GM11168 (cell line): Measurements from ENCODE around the gene AP2A2.
"Not testable (repeated sequence)": the region's sequence is repeated elsewhere in the genome, so short reads cannot be mapped to it uniquely, and the experiment has no call there.

ENCODE experiments used
- in situ Hi-C: fragments of 300-500 bp; cut with MboI; formaldehyde crosslinking; loops from one replicate; pipeline ENCODE4 v1.12.0; 2022; ENCODE audit warnings: low sequenced_read_pairs; ENCODE audit not compliant: unreplicated experiment

AP2A2 gene

DNA sequence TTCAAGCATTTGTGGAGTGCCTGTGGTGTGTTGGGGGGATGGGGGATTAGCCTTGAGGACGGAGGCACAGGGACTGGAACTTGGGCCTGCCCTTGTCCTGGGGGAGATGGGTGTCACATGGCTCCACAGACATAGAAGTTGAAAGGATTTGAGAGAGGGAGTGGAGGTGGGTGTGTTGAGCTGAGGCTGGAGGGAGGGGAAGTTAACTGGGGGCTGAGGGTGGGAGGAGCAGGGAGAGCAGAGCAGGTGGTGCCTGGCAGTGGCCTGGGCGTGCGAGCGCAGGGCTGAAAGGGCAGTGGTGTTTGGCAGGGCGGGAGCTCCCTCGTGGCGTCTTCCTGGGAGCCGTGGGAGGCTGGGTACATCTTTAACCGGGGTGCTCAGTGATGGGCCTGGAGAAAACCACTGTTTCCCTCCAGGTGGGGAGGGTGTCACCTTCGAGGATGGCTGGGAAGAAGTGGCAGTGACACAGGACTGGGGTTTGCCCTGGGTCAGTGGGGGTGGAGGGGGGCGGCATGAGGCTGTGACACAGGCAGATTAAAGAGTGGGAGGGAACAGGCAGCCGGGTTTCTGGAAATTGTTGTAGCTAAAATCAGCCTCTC is 45.5 kb downstream of the AP2A2 start:
- in situ Hi-C loops = no loop called here

DNA sequence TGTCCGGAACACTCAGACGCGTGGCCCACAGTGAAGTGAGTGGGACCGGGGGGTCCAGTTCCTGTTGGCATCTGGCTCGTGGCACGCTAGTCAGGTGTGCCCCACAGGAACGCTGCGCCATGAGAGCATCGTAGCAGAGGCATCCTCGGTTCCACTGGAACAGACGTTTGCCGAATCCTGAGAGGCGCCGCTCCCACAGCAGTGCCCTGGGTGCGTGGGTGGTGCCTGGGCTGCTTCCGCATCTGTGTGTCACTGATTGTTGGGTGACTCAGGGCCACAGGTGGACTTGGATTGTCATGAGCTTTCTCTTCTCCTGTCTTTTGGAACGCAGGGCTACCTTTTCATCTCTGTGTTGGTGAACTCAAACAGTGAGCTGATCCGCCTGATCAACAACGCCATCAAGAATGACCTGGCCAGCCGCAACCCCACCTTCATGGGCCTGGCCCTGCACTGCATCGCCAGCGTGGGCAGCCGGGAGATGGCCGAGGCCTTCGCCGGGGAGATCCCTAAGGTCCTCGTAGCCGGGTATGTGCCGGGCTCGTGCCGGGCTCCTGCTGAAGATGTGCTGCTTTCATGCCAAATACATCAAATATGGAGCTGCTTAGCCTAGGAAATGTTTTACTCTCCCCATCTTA is 46.2 kb downstream of the AP2A2 start:
- in situ Hi-C loops = no loop called here

DNA sequence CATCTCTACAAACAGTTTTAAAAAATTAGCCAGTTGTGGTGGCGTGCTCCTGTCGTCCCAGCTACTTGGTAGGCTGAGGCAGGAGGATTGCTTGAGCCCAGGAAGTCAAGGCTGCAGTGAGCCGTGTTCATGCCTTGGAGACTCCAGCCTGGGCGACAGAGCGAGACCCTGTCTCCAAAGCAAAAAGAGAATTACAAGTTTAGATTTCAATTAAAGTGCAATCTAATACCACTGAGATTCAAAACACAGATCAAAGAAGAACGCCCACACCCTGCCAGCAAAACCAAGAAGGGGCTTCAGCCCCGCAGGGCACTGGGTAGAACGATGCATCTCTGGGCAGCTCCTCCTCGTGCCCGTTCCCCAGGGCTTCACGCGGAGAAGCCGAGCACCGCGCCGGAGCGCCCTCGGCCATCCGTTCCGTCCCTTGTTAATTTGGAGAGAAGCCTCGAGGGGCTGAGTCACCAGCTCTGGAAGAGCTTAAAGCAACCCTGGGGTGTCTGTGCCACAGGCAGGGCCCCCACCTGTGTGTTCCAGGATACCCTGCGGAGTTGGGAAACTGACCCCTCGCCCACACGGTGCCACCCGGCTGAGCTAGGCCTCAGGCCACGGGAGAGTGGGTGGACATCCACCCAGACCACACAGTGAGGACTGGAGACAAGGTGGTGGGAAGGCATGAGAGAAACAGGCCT is 47.0 kb downstream of the AP2A2 start:
- in situ Hi-C loops = no loop called here

GRCh38 chr11:973237-973636 is 47.6 kb downstream of the AP2A2 start:
- in situ Hi-C loops = no loop called here

DNA sequence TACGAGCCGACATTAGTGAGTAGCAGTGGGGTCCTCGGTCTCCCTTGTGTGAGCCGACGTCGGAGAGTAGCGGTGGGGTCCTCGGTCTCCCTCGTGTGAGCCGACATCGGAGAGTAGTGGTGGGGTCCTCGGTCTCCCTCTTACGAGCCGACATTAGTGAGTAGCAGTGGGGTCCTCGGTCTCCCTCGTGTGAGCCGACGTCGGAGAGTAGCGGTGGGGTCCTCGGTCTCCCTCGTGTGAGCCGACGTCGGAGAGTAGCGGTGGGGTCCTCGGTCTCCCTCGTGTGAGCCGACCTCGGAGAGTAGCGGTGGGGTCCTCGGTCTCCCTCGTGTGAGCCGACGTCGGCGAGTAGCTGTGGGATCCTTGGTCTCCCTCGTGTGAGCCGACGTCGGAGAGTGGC is 49.7 kb downstream of the AP2A2 start:
- in situ Hi-C loops = not testable (repeated sequence)

DNA sequence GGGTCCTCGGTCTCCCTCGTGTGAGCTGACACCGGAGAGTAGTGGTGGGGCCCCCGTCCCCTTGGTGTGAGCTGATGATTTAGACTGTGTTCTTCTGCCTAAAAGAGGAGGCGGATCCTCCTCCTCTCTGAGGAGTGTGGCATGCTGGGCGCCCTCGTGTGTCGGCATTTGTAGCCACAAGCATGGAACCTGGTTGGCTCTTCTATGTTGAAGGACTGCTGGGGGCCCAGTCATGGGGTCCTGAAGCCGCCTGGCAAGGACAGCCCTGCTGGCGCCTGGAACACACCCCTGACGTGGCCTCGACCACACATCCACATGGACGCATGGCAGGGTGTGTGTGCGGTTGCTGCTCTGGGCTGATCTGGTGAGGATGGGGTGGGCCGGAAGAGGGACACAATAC is 50.2 kb downstream of the AP2A2 start:
- in situ Hi-C loops = no loop called here

DNA sequence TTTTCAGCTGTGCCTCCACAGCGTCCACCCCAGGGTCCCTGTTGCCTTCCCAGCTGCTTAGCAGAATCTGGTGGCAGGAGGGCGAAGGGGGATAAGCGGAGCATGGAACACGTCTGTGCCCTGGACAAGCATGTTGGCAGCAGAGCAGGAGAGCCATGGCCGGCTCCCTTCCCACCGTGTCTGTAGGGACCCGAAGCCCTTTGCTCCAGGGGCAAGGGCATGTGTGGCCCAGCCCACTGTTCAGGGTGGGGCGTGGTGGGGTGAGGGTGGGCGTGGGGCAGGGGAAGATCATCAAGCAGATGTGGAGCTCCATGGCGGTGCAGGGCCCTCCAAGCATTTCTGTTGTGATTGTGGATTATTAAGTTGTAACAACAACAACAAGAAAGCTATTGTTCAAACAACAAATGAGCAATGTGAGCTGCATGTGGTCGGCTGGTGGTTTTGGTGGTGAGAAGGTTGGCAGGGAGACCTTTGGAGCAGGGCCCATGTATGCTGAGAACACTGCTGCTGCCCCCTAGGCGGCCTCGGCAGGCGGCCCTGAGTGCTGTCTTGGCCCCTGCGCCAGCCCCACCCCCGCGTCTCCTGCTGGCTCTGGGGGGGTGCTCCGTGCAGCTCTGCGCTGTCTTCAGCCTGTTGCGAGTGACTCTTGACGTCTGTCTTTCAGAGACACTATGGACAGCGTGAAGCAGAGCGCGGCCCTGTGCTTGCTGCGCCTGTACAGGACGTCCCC is 50.9 kb downstream of the AP2A2 start:
- in situ Hi-C loops = no loop called here

DNA sequence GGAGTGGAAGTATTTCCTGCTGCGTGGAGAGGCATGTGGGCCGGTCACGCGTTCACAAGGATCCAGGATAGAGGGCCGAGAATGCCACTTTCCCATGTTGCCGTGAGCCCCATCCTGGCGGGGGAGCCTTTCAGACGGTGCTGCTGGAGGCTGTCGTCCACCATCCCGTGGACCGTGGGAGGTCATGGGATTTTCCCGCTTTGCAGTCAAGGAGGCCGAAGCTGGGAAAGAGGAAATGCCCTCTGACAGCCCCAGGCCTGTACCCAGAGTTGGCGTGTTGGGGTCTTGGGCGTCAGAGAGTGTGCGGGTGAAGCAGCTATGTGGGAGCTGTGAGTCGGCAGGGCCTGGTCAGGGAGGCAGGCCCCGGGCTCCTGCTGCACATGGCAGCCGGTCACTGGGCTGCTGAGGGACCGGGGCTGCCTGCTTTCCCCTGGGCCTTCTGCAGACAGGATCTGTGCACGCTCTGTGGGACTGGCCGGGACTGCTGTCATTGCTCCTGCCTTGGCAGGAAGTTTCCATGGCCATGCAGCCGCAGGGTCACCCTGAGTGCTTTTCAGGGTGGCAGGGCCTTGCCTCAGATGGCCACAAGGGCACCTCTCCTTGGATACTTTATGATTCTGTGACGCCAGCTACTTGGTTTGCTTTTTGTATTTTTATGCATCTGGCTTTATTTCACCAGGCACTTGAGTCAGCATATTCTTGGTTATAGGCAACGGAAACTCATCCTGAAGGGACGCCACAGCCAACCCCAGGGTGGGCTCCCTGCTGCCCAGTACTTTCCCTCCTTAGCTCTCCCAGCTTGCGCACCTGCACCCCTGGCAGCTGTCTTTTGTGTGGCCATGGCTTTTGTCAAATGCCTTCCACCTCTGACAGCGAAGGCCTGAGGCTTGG is 52.4 kb downstream of the AP2A2 start:
- in situ Hi-C loops = no loop called here

- in situ Hi-C loops = no loop called here
Measured at GRCh38 chr11:978781-979180, 53.1 kb downstream of the AP2A2 start.

GRCh38 chr11:980438-981357 is 55.0 kb downstream of the AP2A2 start:
- in situ Hi-C loops = no loop called here

DNA sequence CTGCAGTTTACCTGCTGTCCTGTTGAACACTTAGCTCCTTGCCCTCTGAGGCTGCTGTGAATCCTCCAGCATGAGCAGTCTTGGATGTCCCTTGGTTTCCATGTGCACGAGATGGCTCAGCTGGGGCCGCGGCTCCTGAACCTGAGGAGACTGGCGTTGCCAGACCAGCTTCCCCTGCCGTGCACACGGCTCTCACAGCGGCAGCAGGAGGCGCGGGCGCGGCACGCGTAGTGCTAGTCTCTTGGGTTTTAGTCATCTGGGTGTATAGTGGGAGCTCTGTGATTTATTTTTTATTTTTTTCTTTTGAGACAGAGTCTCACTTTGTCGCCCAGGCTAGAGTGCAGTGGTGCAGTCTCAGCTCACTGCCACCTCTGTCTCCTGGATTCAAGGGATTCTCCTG is 56.1 kb downstream of the AP2A2 start:
- in situ Hi-C loops = no loop called here

- in situ Hi-C loops = no loop called here
Measured at GRCh38 chr11:984546-984945, 58.9 kb downstream of the AP2A2 start.

DNA sequence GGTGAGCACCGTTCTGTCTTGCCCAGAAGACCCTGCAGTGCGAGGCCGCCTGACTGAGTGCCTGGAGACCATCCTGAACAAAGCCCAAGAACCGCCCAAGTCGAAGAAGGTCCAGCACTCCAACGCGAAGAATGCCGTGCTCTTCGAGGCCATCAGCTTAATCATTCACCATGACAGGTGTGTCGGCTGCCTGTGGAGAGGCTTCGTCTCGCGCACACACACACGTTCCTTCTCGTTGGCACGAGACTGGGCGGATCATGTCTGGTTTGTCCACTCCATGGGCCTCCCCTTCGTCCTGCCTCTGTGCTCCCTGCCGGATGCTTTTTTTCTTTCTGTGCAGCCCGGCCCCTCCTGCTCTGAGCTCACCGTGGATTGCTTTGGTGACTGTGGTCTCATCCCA is 59.7 kb downstream of the AP2A2 start:
- in situ Hi-C loops = no loop called here

DNA sequence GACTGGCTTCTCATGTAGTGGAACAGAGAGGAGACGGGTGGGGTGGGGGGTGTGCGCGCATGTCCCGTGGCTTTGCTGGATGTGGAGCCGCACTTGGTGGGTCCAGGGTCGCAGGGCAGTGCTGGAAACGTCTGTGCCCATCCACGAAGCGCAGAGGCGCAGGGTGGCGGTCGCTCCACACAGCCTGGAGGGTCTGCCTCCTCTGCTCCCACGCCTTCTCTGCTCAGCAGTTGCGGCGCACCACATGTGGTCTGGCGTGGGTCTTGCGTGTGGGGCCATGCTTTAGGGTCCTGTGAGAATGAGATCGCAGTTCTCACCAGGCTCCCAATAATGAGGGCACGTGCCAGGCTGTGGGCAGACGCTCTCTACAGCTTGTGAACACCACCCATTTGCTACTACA is 60.2 kb downstream of the AP2A2 start:
- in situ Hi-C loops = no loop called here

DNA sequence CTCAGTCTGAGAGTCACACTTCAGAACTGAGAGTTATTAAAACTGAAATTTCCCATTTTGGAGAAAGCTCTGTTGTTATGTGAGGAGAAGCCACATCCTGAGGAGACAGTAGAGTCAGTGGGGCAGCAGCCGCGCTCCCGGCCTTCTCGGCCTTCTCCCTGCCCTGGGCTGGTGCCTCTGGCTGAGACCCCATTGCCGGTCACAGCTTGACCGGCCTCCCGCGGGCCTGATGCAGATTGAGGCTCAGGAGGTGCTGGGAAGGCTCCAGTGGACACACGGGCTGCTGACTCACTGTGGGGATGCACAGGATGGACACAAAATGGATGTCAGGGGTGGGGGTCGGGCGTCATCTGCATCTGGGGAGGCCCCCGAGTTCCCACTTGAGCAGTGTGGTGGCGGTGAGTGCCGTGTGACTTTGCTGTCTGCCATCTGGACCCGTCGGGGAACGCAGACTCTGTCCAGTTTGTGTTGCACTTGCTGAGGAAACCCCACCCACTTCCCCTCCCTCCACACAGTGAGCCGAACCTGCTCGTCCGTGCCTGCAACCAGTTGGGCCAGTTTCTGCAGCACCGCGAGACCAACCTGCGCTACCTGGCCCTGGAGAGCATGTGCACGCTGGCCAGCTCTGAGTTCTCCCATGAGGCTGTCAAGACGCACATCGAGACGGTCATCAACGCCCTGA is 60.7 kb downstream of the AP2A2 start:
- in situ Hi-C loops = no loop called here

DNA sequence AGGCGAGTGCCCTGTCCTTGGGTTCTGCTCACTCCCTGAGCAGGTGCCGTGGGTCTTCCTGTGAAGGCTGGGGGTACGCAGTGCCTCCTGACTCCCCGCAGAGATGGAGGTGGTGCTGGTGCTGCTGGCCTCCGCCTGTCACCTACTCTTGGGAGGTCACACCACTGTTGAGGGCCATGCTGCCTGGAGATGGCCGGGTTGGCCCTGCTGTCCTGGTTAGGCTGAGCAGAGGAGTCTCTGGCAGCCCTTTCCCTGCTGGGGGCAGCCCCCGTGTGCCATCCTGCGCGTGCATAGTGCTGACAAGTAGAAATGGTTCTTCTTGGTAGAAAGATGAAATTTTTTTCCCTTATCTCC is 61.3 kb downstream of the AP2A2 start:
- in situ Hi-C loops = no loop called here

DNA sequence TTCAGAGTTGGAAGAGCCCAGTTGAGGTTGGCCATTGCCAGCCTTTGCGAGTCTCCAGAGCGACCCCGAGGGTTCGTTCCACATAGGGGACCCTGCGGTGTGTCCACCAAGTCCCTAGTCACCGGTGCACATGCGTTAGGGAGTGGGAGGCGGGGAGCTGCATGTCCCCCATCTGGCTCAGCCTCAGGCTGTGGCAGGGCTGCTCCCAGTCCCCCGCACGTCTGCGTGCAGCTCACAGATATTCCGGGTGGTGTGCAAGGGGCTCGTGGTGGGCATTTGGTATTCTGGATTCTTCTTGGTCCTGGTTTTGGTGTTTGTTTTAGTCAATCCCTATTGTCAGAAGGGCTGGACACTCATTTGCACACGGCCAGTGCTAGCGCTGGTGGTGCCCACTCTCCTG is 62.0 kb downstream of the AP2A2 start:
- in situ Hi-C loops = no loop called here

- in situ Hi-C loops = no loop called here
Measured at GRCh38 chr11:990101-990500, 64.4 kb downstream of the AP2A2 start.

GRCh38 chr11:991034-991433 is 65.4 kb downstream of the AP2A2 start:
- in situ Hi-C loops = no loop called here
